ENCODE data around the gene HEG1. TPM values are rescaled to one million over a fixed set of nuclear protein-coding genes. Genes with fewer than 3 reads are reported as not detected.

HEG1 gene
- total and polyA plus RNA-seq, 2 of the 8 experiments (the other 6 are each of a cell fraction or from before 2014, with no cell fraction given) = 5.3 to 9.7 TPM

- TF ChIP-seq TAF1 (IDR thresholded peaks at IDR 0.05; ENCODE audit: low read depth, low read length) (no peak), SUZ12 (IDR thresholded peaks at IDR 0.05; ENCODE audit: low read length) (no peak), PHF8 (conservative IDR thresholded peaks at IDR 0.05; ENCODE audit: low read depth, low read length) (no peak)
Observed at GRCh38 chr3:124974691-124975090, 81.1 kb downstream of the HEG1 start (continued).

Data from H1 (cell line).